ENCODE measurements around the gene ABHD2.

The ABHD2 gene

DNA sequence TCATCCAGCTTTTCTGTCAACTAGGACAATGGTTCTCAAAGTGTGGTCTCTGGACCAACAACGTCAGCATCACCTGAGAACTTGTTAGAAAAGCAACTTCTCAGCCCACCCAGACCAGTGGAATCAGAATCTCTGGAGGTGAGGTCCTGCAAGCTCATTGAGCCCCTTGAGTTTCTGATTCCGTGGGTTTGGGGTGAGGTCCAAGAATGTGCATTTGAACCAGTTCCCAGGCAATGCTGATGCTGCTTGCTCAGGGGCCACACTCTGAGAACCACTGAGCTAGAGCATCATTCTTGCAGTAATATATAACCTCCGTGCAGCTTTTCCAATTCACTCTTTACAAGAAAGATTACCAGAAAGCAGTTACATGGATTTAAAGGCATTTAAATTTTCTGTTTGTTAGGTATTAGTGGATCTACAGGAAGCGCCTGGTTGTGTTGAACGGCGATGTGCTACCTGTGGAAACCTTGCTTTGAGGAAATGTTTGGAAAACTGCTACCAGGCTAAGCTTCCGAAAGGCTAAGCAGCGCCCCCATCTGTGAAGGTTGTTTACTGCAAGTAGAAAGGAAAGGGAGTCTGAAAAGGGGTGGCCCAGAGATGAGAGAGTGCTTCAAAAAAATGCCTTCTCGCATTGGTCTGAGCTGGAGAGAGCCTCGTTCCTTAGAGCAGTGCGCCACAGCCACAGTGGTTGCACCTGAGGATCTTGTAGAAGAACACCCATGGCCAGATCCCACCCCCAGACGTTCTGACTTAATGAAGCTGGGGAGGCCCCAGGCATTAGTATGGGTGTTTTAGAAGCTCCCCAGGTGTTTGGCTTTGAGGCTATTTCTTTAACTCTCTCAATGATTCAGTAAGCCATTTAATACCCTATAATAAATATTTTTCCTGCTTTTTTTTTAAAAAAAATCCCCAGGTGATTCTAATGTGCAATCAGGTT, 83.1 kb downstream of the ABHD2 start:
- DNase-seq: peak; percentile 68

DNA sequence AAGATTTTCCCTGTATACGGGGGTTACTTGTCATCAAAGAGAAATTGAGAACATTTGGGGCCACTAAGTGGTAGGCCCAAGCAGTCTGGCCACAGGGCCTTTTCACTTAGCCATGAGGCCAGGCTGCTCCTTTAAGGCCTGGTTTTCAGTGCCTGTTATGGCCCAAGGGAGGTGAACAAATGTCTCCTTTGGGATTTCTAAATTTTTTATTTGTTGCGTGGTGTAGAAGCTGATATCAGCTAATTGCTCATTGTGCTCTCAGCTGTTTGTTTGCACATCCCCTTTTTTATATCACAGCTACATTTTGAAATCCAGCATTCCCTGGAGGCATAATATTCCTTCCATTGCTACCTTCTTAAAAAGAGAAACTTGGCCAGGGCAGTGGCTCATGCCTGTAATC, 84.7 kb downstream of the ABHD2 start:
- no peak for DNase-seq

- no peak for DNase-seq
Measured at GRCh38 chr15:89174476-89174875, 86.2 kb downstream of the ABHD2 start.

- DNase-seq: no peak
Measured at GRCh38 chr15:89175617-89176191, 87.4 kb downstream of the ABHD2 start.

- no peak for DNase-seq
Measured at GRCh38 chr15:89177116-89177515, 88.9 kb downstream of the ABHD2 start.

GRCh38 chr15:89177633-89178306, 89.5 kb downstream of the ABHD2 start:
- peak; percentile 84 for DNase-seq

DNA sequence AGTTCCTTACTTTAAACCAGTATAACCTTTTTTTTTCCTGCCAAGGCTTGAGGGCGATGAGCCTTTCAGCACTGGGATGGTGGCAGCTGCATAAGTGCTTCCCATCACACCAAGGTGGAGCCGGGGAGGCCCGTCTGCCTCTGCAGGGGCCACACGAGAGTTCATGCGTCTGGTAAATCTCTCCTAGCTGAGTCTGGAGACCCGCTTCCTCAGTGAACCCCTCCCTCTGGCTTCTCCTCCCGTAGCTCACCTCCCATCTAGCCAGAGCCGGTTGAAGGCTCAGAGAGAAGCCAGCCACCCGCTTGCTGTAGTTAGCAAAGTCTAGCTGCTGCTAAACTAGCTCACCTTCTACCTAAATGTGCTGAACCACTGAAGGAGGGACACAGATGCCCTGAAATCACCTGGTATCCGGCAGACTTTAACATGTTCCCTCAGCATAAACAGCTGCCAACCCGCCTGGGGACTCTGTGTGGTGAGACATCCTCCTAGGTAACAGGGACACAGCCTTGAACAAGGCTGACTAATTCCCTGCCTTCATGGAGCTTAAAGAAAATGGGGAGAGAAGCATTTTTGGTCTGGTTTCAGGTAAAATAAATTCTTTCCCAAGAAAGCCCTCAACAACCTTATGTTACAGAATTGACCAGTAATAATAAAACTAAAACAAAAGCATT, 90.2 kb downstream of the ABHD2 start:
- DNase-seq: no peak

DNA sequence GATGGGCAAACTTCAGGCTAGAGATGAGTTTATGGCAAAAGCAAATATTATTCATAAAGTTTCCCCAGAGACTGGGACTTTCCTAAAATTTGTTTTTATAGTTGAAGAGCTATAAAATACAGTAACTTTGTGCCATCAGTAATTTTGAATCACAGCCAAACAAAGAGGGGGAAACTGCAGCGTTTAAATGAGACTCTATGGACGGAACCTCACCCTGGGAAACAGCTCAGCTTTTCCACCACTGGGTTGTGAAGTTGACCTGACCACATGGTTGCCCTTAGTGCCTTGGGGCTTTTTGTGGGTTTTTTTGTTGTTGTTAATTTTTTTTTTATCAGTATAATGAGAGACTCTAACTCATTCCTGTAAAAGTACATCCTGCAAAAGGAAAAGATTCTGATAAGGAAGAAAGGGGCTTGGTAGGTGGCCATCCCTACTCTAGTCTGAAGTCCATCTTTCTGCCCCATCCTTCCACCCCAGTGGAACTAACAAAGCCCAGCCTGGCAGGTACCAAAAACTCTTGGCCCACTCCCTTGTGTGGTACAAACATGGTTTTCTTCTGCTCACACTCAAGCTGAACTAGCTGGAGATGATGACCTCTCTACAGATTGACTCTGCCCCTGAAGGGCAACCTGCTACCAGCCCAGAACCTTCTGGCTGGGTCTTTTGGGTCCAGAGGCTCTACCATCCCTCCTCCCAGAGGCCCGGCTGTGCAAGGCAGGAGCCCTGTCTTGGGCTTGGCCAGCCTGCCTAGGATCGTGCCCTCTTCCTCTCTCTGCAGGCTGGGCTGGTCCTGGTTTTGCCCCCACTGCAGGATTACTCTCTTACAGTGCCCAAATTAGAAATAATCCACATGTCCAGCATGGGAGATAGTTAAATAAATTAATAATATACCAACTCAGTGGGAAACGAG, 92.0 kb downstream of the ABHD2 start:
- DNase-seq: no peak

- no peak for DNase-seq
Measured at GRCh38 chr15:89184357-89184756, 96.1 kb downstream of the ABHD2 start.

DNA sequence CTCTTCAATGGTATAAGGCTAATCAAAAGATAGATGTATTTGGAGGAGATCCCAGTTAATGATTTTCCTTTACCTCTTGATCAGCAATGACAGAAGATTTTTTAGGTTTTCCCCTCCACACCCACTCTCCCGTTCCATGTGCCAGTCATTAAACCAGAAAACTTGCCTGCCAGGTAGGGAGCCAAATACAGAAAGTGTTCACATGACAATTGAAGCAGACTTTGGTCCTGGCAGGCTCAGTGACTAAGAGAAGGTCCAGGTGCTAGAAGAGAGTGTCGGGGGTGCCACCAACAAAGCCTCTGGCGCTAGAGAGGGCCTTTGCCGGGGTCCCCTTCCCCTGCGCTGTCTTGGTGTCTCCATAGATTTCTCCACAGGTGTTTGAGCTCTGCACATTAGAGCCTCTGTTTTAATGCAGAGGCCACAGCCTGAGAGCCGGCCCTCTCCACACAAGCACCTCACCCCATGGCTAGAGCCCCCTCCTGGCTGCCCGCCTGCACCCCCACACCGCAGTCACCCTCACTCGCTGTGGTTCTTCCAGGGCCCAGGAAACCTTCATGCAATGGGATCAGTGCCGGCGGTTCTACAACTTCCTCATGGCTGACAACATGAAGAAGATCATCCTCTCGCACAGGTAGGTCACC, 96.8 kb downstream of the ABHD2 start:
- no peak for DNase-seq

DNA sequence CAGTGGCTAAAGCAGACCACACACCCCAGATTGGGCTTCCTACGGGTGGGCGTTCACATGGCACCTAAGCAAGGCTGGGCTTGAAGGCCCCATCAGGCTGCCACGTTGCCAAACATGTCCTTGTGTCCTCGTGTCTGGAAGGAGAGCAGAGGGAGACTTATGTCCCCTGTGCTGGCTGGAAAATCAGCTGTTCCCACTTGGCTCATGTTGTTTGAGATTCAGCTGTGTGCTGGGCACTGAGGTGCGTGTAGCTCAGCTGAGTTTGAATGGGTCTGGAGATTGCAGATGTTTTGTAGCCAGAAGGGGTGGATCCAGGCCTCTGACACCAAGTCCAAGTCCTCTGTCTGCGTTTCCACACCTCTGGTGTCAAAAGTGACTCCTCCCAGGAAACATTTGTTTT, 98.5 kb downstream of the ABHD2 start:
- DNase-seq: no peak

GRCh38 chr15:89187301-89187985, 99.2 kb downstream of the ABHD2 start:
- DNase-seq: no peak

- DNase-seq: no peak
Measured at GRCh38 chr15:89187986-89188514, 99.8 kb downstream of the ABHD2 start.

- no peak for DNase-seq
Measured at GRCh38 chr15:89192136-89192535, 103.9 kb downstream of the ABHD2 start.

GRCh38 chr15:89192766-89193165, 104.5 kb downstream of the ABHD2 start:
- DNase-seq: no peak

- DNase-seq: no peak
Measured at GRCh38 chr15:89194608-89195007, 106.4 kb downstream of the ABHD2 start.

DNA sequence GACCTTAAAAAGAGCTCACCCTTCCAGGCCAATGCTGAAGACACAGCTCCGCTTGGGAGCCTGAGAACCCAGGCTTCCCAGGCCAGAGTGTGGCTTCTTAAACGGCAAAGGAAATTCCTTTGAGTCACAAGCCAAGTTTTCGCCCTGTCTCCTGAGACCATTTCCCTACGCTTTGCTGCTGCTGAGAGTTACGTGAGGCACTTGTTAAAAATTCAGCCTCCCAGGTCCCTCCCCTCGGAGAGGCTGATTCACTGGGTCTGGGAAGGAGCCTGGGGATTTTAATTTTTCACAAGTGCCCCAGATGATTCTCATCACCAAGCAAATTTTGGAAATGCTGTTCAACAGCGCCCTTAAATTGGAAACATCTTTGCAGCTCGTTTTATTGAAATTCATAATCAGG, 107.6 kb downstream of the ABHD2 start:
- no peak for DNase-seq

DNA sequence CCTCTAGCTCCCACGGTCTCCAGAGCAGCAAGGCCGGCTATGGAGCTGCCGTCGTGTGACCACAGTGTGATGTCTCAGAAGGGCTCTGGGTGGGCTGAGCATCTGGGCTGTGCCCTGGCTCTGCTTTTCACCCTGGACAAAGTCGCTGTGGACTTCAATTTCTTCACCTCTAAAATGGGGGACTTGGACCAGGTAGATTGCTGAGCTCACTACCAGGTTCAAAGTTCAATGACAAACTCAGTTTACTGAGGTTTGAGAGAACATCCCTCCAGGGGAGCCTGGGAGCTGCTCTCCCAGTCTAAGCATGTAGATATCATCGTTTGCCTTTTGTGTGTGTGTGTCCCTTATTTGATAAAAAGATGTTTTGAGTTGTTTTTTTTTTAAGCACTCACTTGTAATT, 108.0 kb downstream of the ABHD2 start:
- no peak for DNase-seq

DNA sequence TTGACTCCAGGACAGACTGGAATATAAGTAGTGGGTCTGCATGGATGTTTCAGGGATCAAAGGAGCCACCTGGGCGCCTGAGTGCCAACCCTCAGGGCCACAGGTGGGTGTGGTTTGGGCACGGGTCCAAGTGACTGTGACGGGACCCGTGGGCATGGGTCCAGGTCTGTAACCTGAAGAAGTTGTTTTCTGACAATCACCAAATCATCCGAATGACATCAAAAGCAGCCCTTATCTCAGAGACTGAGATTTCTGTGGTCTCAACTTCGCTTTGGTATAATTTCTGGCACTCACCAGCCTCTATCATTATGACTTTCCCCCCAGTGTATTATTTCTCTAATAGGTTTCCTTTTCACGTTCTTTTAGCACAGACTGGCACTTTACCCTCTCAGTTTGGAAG, 108.7 kb downstream of the ABHD2 start:
- peak; percentile 73 for DNase-seq

GRCh38 chr15:89197503-89197971, 109.3 kb downstream of the ABHD2 start:
- DNase-seq: no peak

DNA sequence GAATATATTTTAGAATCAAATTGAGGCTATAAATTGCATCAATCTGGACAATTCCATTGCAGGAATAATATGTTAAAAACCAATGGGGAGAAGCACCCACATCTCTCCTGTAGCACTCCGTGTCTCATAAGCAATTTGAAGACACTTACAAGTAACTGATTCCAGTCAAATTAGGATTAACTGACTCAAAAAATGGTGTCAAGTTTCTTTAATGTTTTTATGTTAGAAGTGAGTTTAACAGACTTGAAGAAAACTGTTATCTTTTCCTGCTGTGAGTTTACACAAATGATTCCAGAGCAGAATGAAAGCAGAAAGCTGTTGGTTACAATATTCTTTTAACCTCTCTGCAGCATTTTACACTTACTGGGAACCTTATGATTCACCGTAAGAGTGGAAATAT, 109.9 kb downstream of the ABHD2 start:
- DNase-seq: no peak

All from activated effector memory CD4-positive, alpha-beta T cell treated with anti-CD3 and anti-CD28 coated beads, Interleukin-2, amount 50 U/mL, for 16 hours (primary cell).